ENCODE measurements around the gene ALPG.
"Not testable (repeated sequence)": the region's sequence is repeated elsewhere in the genome, so short reads cannot be mapped to it uniquely, and the experiment has no call there.

ALPG gene

GRCh38 chr2:232432598-232433184, 26.0 kb downstream of the ALPG start:
- Histone ChIP-seq H3K36me3 (ENCODE audit: insufficient read depth, low read length) (no peaks in the 10 kb centered on the region), H3K4me3 (ENCODE audit: low read length) (no peak overlapping the region), H3K9ac (ENCODE audit: low read depth, low read length) (no peak overlapping the region), H3K9me3 (replicated peaks; ENCODE audit: low read length) (no peaks in the 10 kb centered on the region), H3K4me2 (ENCODE audit: low read length) (no peak overlapping the region), H3K27me3 (ENCODE audit: control insufficient read depth, insufficient read depth, low read length) (peaks cover 18% of the 10 kb centered on the region), H3K4me1 (ENCODE audit: control insufficient read depth, insufficient read depth, low read length) (no peaks in the 10 kb centered on the region)

DNA sequence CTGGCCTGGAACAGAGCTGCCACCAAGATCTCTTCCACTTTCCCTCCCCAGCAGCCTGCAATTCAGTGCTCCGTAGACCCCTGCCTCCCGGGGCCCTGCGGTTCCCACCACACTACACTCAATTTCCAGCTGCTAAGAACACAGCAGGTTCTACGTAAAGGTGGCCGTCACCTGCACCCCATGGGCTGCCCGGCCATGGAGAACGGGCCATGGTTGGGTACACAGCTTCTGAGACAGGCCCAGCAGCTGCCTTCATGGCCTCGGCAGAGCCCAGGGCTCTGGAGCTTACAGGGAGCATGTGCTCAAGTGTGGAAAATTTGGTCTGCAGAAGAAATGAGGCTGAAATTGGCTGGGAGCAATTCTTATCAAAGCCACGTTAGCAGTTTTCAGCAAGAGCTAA, 27.0 kb downstream of the ALPG start:
- H3K27me3 ChIP-seq (ENCODE audit: control insufficient read depth, insufficient read depth, low read length): peaks cover 18% of the 10 kb centered on the region
- not testable (repeated sequence) for H3K4me1 ChIP-seq (ENCODE audit: control insufficient read depth, insufficient read depth, low read length); H3K9ac ChIP-seq (ENCODE audit: low read depth, low read length); H3K36me3 ChIP-seq (ENCODE audit: insufficient read depth, low read length); H3K4me3 ChIP-seq (ENCODE audit: low read length); H3K9me3 ChIP-seq (replicated peaks; ENCODE audit: low read length); H3K4me2 ChIP-seq (ENCODE audit: low read length)

DNA sequence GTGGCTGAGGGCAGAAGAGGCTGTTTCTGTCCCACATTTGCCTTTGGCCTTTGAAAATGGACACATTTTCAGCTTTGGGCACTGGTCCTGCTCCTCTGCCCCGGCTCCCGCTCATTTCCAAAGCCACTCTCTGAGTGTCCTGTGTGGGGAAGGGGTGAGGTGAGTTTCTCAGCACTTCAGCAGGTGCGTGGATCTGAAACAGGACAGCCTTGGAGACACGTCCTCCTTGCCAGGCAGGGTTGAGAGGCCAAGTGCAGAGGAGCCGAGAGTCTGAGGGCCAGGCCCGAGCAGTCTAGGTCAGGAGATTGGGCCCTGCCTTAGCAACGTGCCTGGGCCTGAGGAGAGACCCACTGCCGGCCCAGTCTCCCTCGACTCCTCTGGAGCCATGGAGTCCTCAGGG, 27.4 kb downstream of the ALPG start:
- Histone ChIP-seq H3K27me3 (ENCODE audit: control insufficient read depth, insufficient read depth, low read length) (peaks cover 21% of the 10 kb centered on the region), H3K9ac (ENCODE audit: low read depth, low read length) (no peak overlapping the region), H3K9me3 (replicated peaks; ENCODE audit: low read length) (no peaks in the 10 kb centered on the region), H3K36me3 (ENCODE audit: insufficient read depth, low read length) (no peaks in the 10 kb centered on the region), H3K4me3 (ENCODE audit: low read length) (no peak overlapping the region), H3K4me2 (ENCODE audit: low read length) (no peak overlapping the region), H3K4me1 (ENCODE audit: control insufficient read depth, insufficient read depth, low read length) (no peaks in the 10 kb centered on the region)

- Histone ChIP-seq H3K36me3 (ENCODE audit: insufficient read depth, low read length) (no peaks in the 10 kb centered on the region), H3K9ac (ENCODE audit: low read depth, low read length) (no peak overlapping the region), H3K27me3 (ENCODE audit: control insufficient read depth, insufficient read depth, low read length) (peaks cover 21% of the 10 kb centered on the region)
These were observed 28.1 kb downstream of the ALPG start for GRCh38 chr2:232434563-232435374.

DNA sequence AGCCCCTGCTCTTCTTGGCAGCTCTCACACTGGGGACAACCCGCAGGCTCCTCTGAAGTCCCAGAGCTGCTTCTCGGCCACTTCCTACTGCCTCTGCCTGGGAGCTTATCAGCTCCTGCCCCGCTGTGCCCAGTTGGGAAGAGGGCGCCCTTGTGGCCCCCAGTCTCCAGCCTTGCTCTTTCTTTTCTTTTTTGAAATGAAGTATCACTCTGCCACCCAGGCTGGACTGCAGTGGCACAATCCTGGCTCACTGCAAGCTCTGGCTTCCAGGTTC, 28.7 kb downstream of the ALPG start:
- Histone ChIP-seq H3K4me2 (ENCODE audit: low read length) (no peak overlapping the region), H3K36me3 (ENCODE audit: insufficient read depth, low read length) (no peaks in the 10 kb centered on the region), H3K4me1 (ENCODE audit: control insufficient read depth, insufficient read depth, low read length) (no peaks in the 10 kb centered on the region), H3K27me3 (ENCODE audit: control insufficient read depth, insufficient read depth, low read length) (peaks cover 20% of the 10 kb centered on the region), H3K9me3 (replicated peaks; ENCODE audit: low read length) (no peaks in the 10 kb centered on the region), H3K4me3 (ENCODE audit: low read length) (no peak overlapping the region), H3K9ac (ENCODE audit: low read depth, low read length) (no peak overlapping the region)

More at GRCh38 chr2:232434563-232435374, 28.1 kb downstream of the ALPG start:
- H3K4me2 ChIP-seq (ENCODE audit: low read length): no peak overlapping the region
- H3K9me3 ChIP-seq (replicated peaks; ENCODE audit: low read length): no peaks in the 10 kb centered on the region
- no peak overlapping the region for H3K4me3 ChIP-seq (ENCODE audit: low read length)
- H3K4me1 ChIP-seq (ENCODE audit: control insufficient read depth, insufficient read depth, low read length): no peaks in the 10 kb centered on the region

- H3K4me3 ChIP-seq (ENCODE audit: low read length): no peak overlapping the region
- H3K4me2 ChIP-seq (ENCODE audit: low read length): no peak overlapping the region
- no peaks in the 10 kb centered on the region for H3K36me3 ChIP-seq (ENCODE audit: insufficient read depth, low read length)
- no peak overlapping the region for H3K9ac ChIP-seq (ENCODE audit: low read depth, low read length)
- H3K27me3 ChIP-seq (ENCODE audit: control insufficient read depth, insufficient read depth, low read length): peaks cover 20% of the 10 kb centered on the region
- H3K4me1 ChIP-seq (ENCODE audit: control insufficient read depth, insufficient read depth, low read length): no peaks in the 10 kb centered on the region
- no peaks in the 10 kb centered on the region for H3K9me3 ChIP-seq (replicated peaks; ENCODE audit: low read length)
These were observed 29.2 kb downstream of the ALPG start for GRCh38 chr2:232435805-232436204.

GRCh38 chr2:232436381-232437194, 29.9 kb downstream of the ALPG start:
- no peak overlapping the region for H3K4me2 ChIP-seq (ENCODE audit: low read length)
- no peaks in the 10 kb centered on the region for H3K4me1 ChIP-seq (ENCODE audit: control insufficient read depth, insufficient read depth, low read length)
- no peaks in the 10 kb centered on the region for H3K36me3 ChIP-seq (ENCODE audit: insufficient read depth, low read length)
- no peak overlapping the region for H3K9ac ChIP-seq (ENCODE audit: low read depth, low read length)
- no peaks in the 10 kb centered on the region for H3K9me3 ChIP-seq (replicated peaks; ENCODE audit: low read length)
- no peak overlapping the region for H3K4me3 ChIP-seq (ENCODE audit: low read length)
- peaks cover 27% of the 10 kb centered on the region for H3K27me3 ChIP-seq (ENCODE audit: control insufficient read depth, insufficient read depth, low read length)

- H3K9me3 ChIP-seq (replicated peaks; ENCODE audit: low read length): no peaks in the 10 kb centered on the region
- no peak overlapping the region for H3K4me2 ChIP-seq (ENCODE audit: low read length)
These were observed 30.5 kb downstream of the ALPG start for GRCh38 chr2:232437195-232437571.

GRCh38 chr2:232438091-232438490, 31.4 kb downstream of the ALPG start:
- H3K4me1 ChIP-seq (ENCODE audit: control insufficient read depth, insufficient read depth, low read length): no peaks in the 10 kb centered on the region
- H3K4me2 ChIP-seq (ENCODE audit: low read length): no peak overlapping the region
- H3K9ac ChIP-seq (ENCODE audit: low read depth, low read length): no peak overlapping the region
- peaks cover 22% of the 10 kb centered on the region for H3K27me3 ChIP-seq (ENCODE audit: control insufficient read depth, insufficient read depth, low read length)
- H3K36me3 ChIP-seq (ENCODE audit: insufficient read depth, low read length): no peaks in the 10 kb centered on the region
- H3K4me3 ChIP-seq (ENCODE audit: low read length): no peak overlapping the region
- no peaks in the 10 kb centered on the region for H3K9me3 ChIP-seq (replicated peaks; ENCODE audit: low read length)

More at GRCh38 chr2:232437195-232437571, 30.5 kb downstream of the ALPG start:
- Histone ChIP-seq H3K9ac (ENCODE audit: low read depth, low read length) (no peak overlapping the region), H3K4me1 (ENCODE audit: control insufficient read depth, insufficient read depth, low read length) (no peaks in the 10 kb centered on the region), H3K36me3 (ENCODE audit: insufficient read depth, low read length) (no peaks in the 10 kb centered on the region), H3K27me3 (ENCODE audit: control insufficient read depth, insufficient read depth, low read length) (peaks cover 22% of the 10 kb centered on the region), H3K4me3 (ENCODE audit: low read length) (no peak overlapping the region)

- no peak overlapping the region for H3K4me3 ChIP-seq (ENCODE audit: low read length)
- no peaks in the 10 kb centered on the region for H3K36me3 ChIP-seq (ENCODE audit: insufficient read depth, low read length)
- H3K9me3 ChIP-seq (replicated peaks; ENCODE audit: low read length): no peaks in the 10 kb centered on the region
- H3K4me1 ChIP-seq (ENCODE audit: control insufficient read depth, insufficient read depth, low read length): no peaks in the 10 kb centered on the region
- no peak overlapping the region for H3K9ac ChIP-seq (ENCODE audit: low read depth, low read length)
- H3K27me3 ChIP-seq (ENCODE audit: control insufficient read depth, insufficient read depth, low read length): peaks cover 23% of the 10 kb centered on the region
- no peak overlapping the region for H3K4me2 ChIP-seq (ENCODE audit: low read length)
These were observed 32.5 kb downstream of the ALPG start for GRCh38 chr2:232438951-232439757.

- no peak overlapping the region for H3K4me2 ChIP-seq (ENCODE audit: low read length)
- no peaks in the 10 kb centered on the region for H3K36me3 ChIP-seq (ENCODE audit: insufficient read depth, low read length)
- H3K27me3 ChIP-seq (ENCODE audit: control insufficient read depth, insufficient read depth, low read length): peaks cover 25% of the 10 kb centered on the region
- no peak overlapping the region for H3K4me3 ChIP-seq (ENCODE audit: low read length)
- no peak overlapping the region for H3K9ac ChIP-seq (ENCODE audit: low read depth, low read length)
- H3K4me1 ChIP-seq (ENCODE audit: control insufficient read depth, insufficient read depth, low read length): no peaks in the 10 kb centered on the region
- H3K9me3 ChIP-seq (replicated peaks; ENCODE audit: low read length): no peaks in the 10 kb centered on the region
These were observed 33.1 kb downstream of the ALPG start for GRCh38 chr2:232439758-232440135.
